Measurements from ENCODE around the gene EPS8L3.
"Not testable (repeated sequence)": the region's sequence is repeated elsewhere in the genome, so short reads cannot be mapped to it uniquely, and the experiment has no call there.

Gene EPS8L3

GRCh38 chr1:109772658-109773202, 9.0 kb upstream of the EPS8L3 start:
- peaks cover 4% of the 10 kb centered on the region for H3K4me1 ChIP-seq (ENCODE audit: control insufficient read depth, insufficient read depth, low read length, poor library complexity, severe bottlenecking)
- no peak overlapping the region for H3K27ac ChIP-seq (ENCODE audit: insufficient read depth, low read length, poor library complexity, severe bottlenecking)
- H3K4me3 ChIP-seq (ENCODE audit: insufficient read depth, low read depth, low read length, poor library complexity, severe bottlenecking): no peak overlapping the region
- no peak for DNase-seq
- no peaks in the 10 kb centered on the region for H3K27me3 ChIP-seq (replicated peaks; ENCODE audit: control insufficient read depth, insufficient read depth, low read length, poor library complexity, severe bottlenecking)
- H3K9me3 ChIP-seq (ENCODE audit: control insufficient read depth, low read length): no peaks in the 10 kb centered on the region
- no peaks in the 10 kb centered on the region for H3K36me3 ChIP-seq (ENCODE audit: control insufficient read depth, insufficient read depth, low read length)

- Histone ChIP-seq H3K4me3 (ENCODE audit: insufficient read depth, low read depth, low read length, poor library complexity, severe bottlenecking) (no peak overlapping the region), H3K27me3 (replicated peaks; ENCODE audit: control insufficient read depth, insufficient read depth, low read length, poor library complexity, severe bottlenecking) (no peaks in the 10 kb centered on the region), H3K4me1 (ENCODE audit: control insufficient read depth, insufficient read depth, low read length, poor library complexity, severe bottlenecking) (peaks cover 4% of the 10 kb centered on the region), H3K36me3 (ENCODE audit: control insufficient read depth, insufficient read depth, low read length) (no peaks in the 10 kb centered on the region), H3K9me3 (ENCODE audit: control insufficient read depth, low read length) (no peaks in the 10 kb centered on the region), H3K27ac (ENCODE audit: insufficient read depth, low read length, poor library complexity, severe bottlenecking) (no peak overlapping the region)
- no peak for DNase-seq
Observed at GRCh38 chr1:109771712-109772657, 8.3 kb upstream of the EPS8L3 start.

GRCh38 chr1:109770331-109771095, 6.8 kb upstream of the EPS8L3 start:
- Histone ChIP-seq H3K27me3 (replicated peaks; ENCODE audit: control insufficient read depth, insufficient read depth, low read length, poor library complexity, severe bottlenecking) (no peaks in the 10 kb centered on the region), H3K27ac (ENCODE audit: insufficient read depth, low read length, poor library complexity, severe bottlenecking) (no peak overlapping the region)
- DNase-seq: no peak

GRCh38 chr1:109769330-109770078, 5.8 kb upstream of the EPS8L3 start:
- Histone ChIP-seq H3K27me3 (replicated peaks; ENCODE audit: control insufficient read depth, insufficient read depth, low read length, poor library complexity, severe bottlenecking) (peaks cover 4% of the 10 kb centered on the region), H3K4me1 (ENCODE audit: control insufficient read depth, insufficient read depth, low read length, poor library complexity, severe bottlenecking) (peaks cover 4% of the 10 kb centered on the region), H3K36me3 (ENCODE audit: control insufficient read depth, insufficient read depth, low read length) (no peaks in the 10 kb centered on the region), H3K4me3 (ENCODE audit: insufficient read depth, low read depth, low read length, poor library complexity, severe bottlenecking) (no peak overlapping the region), H3K9me3 (ENCODE audit: control insufficient read depth, low read length) (no peaks in the 10 kb centered on the region), H3K27ac (ENCODE audit: insufficient read depth, low read length, poor library complexity, severe bottlenecking) (no peak overlapping the region)
- DNase-seq: no peak

More at GRCh38 chr1:109770331-109771095, 6.8 kb upstream of the EPS8L3 start:
- H3K4me3 ChIP-seq (ENCODE audit: insufficient read depth, low read depth, low read length, poor library complexity, severe bottlenecking): no peak overlapping the region
- H3K9me3 ChIP-seq (ENCODE audit: control insufficient read depth, low read length): no peaks in the 10 kb centered on the region
- H3K4me1 ChIP-seq (ENCODE audit: control insufficient read depth, insufficient read depth, low read length, poor library complexity, severe bottlenecking): peaks cover 4% of the 10 kb centered on the region
- H3K36me3 ChIP-seq (ENCODE audit: control insufficient read depth, insufficient read depth, low read length): no peaks in the 10 kb centered on the region

- Histone ChIP-seq H3K4me3 (ENCODE audit: insufficient read depth, low read depth, low read length, poor library complexity, severe bottlenecking) (no peak overlapping the region), H3K27me3 (replicated peaks; ENCODE audit: control insufficient read depth, insufficient read depth, low read length, poor library complexity, severe bottlenecking) (peaks cover 4% of the 10 kb centered on the region), H3K9me3 (ENCODE audit: control insufficient read depth, low read length) (no peaks in the 10 kb centered on the region), H3K36me3 (ENCODE audit: control insufficient read depth, insufficient read depth, low read length) (no peaks in the 10 kb centered on the region), H3K4me1 (ENCODE audit: control insufficient read depth, insufficient read depth, low read length, poor library complexity, severe bottlenecking) (peaks cover 1% of the 10 kb centered on the region), H3K27ac (ENCODE audit: insufficient read depth, low read length, poor library complexity, severe bottlenecking) (no peak overlapping the region)
- DNase-seq: no peak
Observed at GRCh38 chr1:109768820-109769219, 5.1 kb upstream of the EPS8L3 start.

GRCh38 chr1:109768335-109768650, 4.6 kb upstream of the EPS8L3 start:
- Histone ChIP-seq H3K9me3 (ENCODE audit: control insufficient read depth, low read length) (no peaks in the 10 kb centered on the region), H3K4me1 (ENCODE audit: control insufficient read depth, insufficient read depth, low read length, poor library complexity, severe bottlenecking) (no peaks in the 10 kb centered on the region), H3K27me3 (replicated peaks; ENCODE audit: control insufficient read depth, insufficient read depth, low read length, poor library complexity, severe bottlenecking) (peaks cover 4% of the 10 kb centered on the region), H3K27ac (ENCODE audit: insufficient read depth, low read length, poor library complexity, severe bottlenecking) (no peak overlapping the region), H3K4me3 (ENCODE audit: insufficient read depth, low read depth, low read length, poor library complexity, severe bottlenecking) (no peak overlapping the region), H3K36me3 (ENCODE audit: control insufficient read depth, insufficient read depth, low read length) (no peaks in the 10 kb centered on the region)
- DNase-seq: no peak

- H3K9me3 ChIP-seq (ENCODE audit: control insufficient read depth, low read length): no peaks in the 10 kb centered on the region
Observed at GRCh38 chr1:109767637-109768334, 4.1 kb upstream of the EPS8L3 start.

GRCh38 chr1:109766991-109767636, 3.4 kb upstream of the EPS8L3 start:
- H3K36me3 ChIP-seq (ENCODE audit: control insufficient read depth, insufficient read depth, low read length); DNase-seq; H3K4me3 ChIP-seq (ENCODE audit: insufficient read depth, low read depth, low read length, poor library complexity, severe bottlenecking); H3K4me1 ChIP-seq (ENCODE audit: control insufficient read depth, insufficient read depth, low read length, poor library complexity, severe bottlenecking); H3K9me3 ChIP-seq (ENCODE audit: control insufficient read depth, low read length); H3K27ac ChIP-seq (ENCODE audit: insufficient read depth, low read length, poor library complexity, severe bottlenecking); H3K27me3 ChIP-seq (replicated peaks; ENCODE audit: control insufficient read depth, insufficient read depth, low read length, poor library complexity, severe bottlenecking): not testable (repeated sequence)

More at GRCh38 chr1:109767637-109768334, 4.1 kb upstream of the EPS8L3 start:
- Histone ChIP-seq H3K4me3 (ENCODE audit: insufficient read depth, low read depth, low read length, poor library complexity, severe bottlenecking) (no peak overlapping the region), H3K27ac (ENCODE audit: insufficient read depth, low read length, poor library complexity, severe bottlenecking) (no peak overlapping the region), H3K36me3 (ENCODE audit: control insufficient read depth, insufficient read depth, low read length) (no peaks in the 10 kb centered on the region), H3K4me1 (ENCODE audit: control insufficient read depth, insufficient read depth, low read length, poor library complexity, severe bottlenecking) (no peaks in the 10 kb centered on the region), H3K27me3 (replicated peaks; ENCODE audit: control insufficient read depth, insufficient read depth, low read length, poor library complexity, severe bottlenecking) (peaks cover 4% of the 10 kb centered on the region)
- no peak for DNase-seq

Measured in effector memory CD4-positive, alpha-beta T cell (primary cell).